Right ventricle myocardium superior (tissue), 1 donor: ENCODE data around the gene ELSPBP1. TPM values are rescaled to one million over a fixed set of nuclear protein-coding genes. Genes with fewer than 3 reads are reported as not detected.
"Not testable (repeated sequence)": the region's sequence is repeated elsewhere in the genome, so short reads cannot be mapped to it uniquely, and the experiment has no call there.

Experiments used
- ATAC-seq: fragments of 200-7000 bp; cut with Tn5 transposase; one replicate; pipeline ENCODE4 v1.9.1; 2020; ENCODE audit warnings: mild to moderate bottlenecking; ENCODE audit not compliant: poor library complexity
- DNase-seq: peaks from one replicate; pipeline ENCODE4 v3.0.0-alpha.2; 2020
- intact Hi-C: fragments of 100-400 bp; cut with DNase I; formaldehyde crosslinking; loops from one replicate; pipeline ENCODE4 v1.11.2; 2022
- total RNA-seq: library from RNA; stranded (reverse); fragmentation: NEBNext Ultra II Directional; extraction: Animal tissue kit (Norgen Biotek cat#: 25700); gene quantifications from one replicate; pipeline ENCODE4 v1.2.1, GENCODE V29; 2021
- donor health status: DM: no; HTN: yes; CAD: no; lungs with severe emphysema.

Gene ELSPBP1
- total RNA-seq, 1 donor from 2014 or later: not detected

DNA sequence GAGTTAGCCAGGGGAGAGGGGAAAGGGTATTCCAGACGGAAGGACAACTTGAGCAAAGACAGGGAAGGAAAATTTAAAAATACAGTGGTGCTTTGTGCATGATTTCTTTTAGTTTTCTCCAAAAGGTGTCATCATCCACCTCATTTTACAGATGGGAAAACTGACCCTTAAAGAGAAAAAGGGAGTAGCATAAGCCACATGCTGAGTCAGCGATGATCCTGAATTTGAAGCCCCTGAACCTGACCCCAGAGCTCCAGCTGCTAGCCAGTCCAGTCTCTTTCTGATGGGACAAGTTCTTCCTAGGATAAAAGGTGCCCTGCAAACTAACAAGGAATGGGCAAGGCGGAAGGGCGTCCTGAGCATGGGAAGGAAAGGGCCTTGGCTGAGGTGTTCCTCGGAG, 39.2 kb downstream of the ELSPBP1 start:
- DNase-seq: no peak
- no peak for ATAC-seq

DNA sequence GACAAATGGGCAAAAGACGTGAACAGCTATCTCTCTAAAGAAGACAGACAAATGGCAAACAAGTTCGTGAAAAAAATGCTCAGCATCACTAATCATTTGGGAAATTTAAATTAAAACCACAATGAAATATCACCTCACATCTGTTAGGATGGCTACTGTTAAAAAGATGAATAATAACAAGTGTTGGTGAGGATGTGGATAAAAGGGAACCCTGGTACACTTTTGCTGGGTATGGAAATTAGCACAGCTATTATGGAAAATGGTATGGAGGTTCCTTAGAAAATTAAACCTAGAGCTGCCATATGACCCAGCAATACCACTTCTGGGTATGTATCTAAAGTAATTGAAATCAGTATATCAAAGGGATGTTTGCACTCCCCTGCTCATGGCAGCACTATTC, 42.3 kb downstream of the ELSPBP1 start:
- ATAC-seq: no peak
- intact Hi-C loops: no loop called here
- DNase-seq: no peak

More for the DNA sequence above, 39.2 kb downstream of the ELSPBP1 start:
- intact Hi-C loops: no loop called here

DNA sequence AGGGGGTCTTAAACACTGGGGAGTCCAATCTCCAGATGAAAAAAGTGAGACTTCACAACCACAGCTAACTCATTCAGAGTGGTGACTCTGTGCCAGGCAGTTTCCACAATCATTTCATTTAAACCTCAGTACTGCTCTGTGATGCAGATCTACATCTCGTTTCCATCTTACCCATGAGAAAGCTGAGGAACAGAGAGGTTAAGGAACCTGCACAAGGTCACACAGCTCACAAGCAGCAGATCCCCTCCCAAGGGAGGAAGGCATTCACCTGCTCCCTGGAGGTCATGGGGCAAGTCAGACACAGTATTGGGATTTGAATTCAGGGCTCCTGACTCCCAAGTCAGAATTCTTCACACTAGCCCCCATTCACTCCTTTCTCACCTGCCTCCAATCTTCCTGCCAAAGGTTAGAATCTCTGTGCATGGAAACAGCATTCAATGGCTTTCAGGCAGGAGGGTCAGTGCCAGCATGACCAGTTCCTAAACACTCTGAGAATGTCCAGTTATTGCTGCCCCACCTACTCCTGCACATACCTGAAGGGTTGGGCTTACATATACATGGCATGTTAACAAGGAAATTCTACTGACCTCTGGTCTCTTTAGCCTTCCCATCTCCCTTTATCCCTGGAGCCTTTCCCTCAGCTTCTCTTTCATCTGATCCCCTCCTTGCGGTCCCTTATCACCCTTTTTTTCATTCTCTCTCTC, 47.6 kb downstream of the ELSPBP1 start:
- intact Hi-C loops: no loop called here
- ATAC-seq (no peak), DNase-seq (no peak)

DNA sequence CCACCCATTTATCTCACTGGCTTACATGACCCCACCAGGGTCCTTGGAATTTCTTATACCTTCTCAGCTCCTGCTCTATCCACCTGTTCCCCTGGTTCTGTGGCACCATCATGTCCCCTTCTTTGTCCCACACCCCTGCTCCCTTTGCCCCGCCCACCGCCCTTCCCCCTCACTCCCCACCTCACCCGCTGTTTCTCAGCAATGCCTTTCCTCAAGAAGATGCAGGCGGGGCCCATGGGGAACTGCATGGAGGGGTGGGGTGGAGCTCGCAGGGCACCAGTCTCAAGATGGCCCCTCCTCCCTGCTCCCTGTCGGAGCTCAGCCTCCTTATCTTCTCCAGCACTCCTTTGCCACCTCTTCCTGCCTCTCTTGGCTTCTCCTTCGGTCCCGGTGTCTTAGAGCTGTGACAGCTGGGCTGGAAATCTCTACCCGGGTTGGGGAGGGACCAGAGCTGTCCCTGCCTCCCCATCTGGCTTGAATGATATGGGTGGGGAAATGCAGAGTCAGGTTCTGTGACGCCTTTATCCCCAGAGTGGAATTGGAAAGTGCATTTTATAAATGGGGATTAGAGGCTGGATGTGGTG, 49.3 kb downstream of the ELSPBP1 start, which contains the start of gene CABP5:
Gene CABP5, minus strand, starts transcription at position 405 of the 584 bp plus-strand sequence. Its CDS starts 157 bp downstream, at position 248.
- intact Hi-C loops: no loop called here
- DNase-seq: no peak
- ATAC-seq: no peak

DNA sequence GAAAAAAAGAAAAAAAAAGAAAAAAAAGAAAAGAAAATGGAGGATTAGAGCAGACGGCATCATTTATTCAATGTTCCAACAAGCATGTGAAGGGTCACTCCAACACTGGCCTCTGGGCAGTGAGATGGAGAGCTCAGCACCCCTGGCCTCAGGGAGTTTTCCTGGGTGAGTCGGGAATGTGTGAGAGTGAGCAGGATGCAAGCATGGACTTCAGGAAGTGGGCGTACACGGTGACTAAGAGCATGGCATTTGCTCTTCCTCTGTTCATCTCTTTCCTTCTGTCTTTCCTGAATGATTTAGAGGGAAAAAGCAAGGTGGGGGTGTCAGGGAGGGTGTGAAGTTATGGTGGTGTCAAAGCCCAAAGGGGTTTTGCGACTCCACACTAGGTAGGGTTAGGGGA, 50.1 kb downstream of the ELSPBP1 start:
- DNase-seq: no peak
- no peak for ATAC-seq
- intact Hi-C loops: no loop called here

DNA sequence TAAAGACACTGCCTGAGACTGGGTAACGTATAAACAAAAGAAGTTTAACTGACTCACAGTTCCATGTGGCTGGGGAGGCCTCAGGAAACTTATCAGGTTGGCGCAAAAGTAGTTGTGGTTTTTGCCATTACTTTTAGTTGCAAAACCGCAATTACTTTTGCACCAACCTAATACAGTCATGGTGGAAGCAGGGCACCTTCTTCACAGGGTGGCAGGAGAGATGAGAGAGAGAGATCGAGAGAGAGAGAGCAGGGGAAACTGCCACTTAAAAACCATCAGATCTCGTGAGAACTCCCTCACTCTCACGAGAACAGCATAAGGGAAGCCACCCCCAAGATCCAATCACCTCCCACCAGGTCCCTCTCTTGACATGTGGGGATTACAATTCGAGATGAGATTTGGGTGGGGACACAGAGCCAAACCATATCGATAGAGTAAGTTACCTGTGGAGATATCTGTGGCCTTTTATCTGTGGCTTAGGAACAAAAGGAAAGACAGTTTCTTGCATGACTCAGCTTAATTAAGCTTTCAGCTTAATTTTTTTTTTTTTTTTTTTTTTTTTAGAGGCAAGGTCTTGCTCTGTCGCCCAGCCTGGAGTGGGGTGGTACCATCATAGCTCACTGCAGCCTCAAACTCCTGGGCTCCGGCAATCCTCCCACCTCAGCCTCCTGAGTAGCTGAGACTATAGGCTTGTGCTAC, 57.1 kb downstream of the ELSPBP1 start:
- intact Hi-C loops: no loop called here
- ATAC-seq: no peak
- no peak for DNase-seq

DNA sequence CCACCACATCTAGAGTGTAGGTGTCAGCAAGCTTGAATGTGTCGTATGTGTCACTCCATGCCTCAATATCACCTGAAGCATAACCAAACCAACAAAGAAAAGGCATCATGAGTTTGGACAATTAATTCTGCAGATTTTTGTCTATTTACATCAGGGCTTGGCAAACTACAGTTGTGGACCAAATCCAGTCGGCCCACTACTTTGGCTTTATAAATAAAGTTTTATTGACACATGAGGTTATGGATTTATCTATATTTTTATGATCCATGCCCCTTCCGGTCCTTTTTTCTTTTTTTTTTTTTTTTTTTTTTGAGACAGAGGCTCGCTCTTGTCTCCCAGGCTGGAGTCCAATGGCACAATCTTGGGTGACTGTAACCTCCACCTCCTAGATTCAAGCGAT, 58.6 kb downstream of the ELSPBP1 start:
- intact Hi-C loops: no loop called here
- ATAC-seq: no peak
- no peak for DNase-seq

DNA sequence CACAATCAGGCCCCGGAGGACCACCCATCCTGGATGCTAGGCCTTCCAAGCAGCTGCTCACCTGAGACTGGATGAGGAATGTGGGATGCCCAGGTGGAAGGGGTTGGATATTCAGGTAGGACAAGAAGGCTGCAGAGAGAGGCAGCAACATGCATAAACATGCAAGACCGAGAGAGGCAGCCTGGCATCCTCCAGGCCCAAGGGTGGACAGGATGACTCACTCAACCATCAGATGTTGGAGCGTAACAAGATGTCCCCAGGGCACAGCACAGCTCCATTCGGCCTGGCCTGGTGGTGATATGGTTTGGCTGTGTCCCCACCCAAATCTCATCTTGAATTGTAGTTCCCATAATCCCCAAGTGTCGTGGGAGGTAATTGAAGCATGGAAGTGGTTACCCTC, 59.4 kb downstream of the ELSPBP1 start:
- no peak for ATAC-seq
- DNase-seq: no peak
- intact Hi-C loops: no loop called here

DNA sequence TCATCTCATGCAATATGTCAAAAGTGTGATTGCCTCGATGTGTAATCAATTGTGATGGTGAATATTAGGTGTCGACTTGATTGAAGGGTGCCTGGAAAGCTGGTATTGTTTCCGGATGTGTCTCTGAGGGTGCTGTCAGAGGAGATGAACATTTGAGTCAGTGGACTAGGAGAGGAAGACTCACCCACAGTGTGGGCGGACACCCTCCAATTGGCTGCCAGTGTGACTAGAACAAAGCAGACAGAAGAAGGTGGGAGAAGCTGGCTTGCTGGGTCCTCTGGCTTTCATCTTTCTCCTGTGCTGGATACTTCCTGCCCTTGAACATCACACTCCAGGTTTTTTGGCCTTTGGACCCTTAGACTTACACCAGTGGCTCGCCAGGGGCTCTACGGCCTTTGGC, 64.9 kb downstream of the ELSPBP1 start:
- intact Hi-C loops: no loop called here
- ATAC-seq: no peak

DNA sequence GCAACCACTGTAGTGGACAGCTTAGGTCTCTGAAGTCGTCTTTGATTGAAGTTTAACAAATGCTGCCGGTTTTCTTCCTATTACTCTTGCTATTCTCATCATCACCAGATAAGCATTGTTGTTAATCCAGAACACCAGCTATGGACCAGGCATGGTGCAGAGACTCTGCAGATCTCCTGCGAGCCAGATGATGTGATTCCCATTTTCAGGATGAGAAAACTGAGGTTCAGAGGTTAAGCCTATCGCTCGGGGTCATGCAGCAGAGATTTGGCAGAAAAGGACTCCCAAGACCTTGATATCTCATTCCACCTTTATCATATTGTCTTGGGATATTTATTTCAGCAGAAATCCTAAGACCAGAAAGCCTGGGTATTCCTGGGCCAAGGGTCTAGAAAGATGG, 65.9 kb downstream of the ELSPBP1 start:
- ATAC-seq (no peak), DNase-seq (no peak)
- intact Hi-C loops: no loop called here

More for the DNA sequence above, 64.9 kb downstream of the ELSPBP1 start:
- DNase-seq: no peak

DNA sequence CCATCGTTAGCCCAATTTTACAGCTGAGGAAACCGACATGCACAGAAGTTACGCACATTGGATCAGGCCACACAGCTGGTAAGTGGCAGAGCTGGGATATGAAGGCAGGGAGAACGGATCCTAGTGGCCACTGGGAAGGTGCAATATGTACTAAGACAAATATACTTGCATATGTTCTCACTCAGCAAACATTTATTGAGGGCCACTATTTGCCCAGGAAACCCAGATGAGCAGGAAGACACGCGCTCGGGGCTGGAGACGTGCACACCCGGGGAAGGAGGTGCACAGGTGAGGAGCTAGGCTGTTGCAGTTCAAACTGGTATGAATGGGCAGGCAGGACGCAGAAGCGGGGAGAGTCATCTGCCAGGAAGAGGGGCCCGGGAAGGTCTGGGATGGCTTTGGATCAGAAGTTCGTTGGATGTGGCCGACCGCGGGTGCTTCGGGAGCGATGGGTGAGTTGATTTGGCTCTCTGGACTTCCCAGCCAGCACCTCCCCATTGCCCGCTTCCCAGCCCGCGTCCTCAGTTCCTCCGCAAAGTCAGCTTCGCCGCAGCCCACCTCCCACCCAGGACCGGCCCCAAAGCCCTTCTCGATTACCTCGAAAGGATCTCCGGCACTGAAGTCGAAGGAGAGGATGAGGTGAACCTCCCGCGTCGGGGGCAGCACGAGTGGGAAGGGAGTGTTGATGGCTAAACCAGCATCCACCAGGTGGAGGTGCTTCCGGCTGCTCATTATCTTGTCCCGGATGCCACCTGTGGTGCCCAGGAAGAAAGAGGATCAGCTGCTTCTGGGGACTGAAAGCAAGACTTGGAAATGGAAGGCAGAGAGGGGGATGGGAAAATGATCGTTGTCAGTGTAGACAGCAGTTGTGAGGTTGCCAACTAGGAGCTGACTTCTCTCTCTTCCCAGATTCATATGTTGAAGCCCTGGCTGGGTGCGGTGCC, 67.2 kb downstream of the ELSPBP1 start:
- ATAC-seq (no peak), DNase-seq (no peak)
- intact Hi-C loops: no loop called here

DNA sequence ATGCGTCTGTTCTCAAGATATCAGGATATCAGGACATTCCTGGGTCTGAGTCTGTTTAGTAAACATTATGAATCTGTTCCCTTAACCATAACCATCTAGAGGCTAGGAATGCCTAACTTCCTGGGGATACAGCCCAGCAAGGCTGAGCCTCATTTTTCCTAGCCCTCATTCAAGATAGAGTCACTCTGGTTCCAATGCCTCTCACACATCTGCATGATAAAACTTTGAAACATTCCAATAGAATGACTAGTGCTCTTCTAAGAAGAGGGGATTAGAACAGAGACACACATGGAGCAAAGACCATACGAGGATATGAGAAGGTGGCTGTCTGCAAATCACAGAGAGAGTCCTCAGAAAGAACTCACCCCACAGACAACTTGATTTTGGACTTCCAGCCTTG, 70.1 kb downstream of the ELSPBP1 start:
- intact Hi-C loops: no loop called here
- ATAC-seq (no peak), DNase-seq (no peak)

DNA sequence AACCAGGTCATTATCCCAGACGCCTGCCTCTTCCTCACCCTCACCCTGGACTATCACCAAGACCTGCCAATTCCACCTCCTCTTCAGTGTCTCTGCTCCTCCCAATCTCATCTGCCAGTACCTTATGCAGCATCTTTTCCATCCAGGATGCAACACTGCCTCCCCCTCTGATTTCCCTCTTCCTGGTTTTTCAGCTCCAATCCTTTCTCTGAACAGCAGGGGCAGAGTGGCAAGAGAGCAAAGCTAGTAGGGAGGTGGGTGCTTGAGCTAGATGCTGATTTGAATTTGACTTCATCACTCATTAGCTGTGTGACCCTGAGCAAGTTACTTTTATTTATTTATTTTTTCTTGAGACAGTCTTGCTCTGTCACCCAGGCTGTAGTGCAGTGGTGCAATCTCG, 75.0 kb downstream of the ELSPBP1 start:
- intact Hi-C loops: no loop called here
- DNase-seq (no peak), ATAC-seq (no peak)

DNA sequence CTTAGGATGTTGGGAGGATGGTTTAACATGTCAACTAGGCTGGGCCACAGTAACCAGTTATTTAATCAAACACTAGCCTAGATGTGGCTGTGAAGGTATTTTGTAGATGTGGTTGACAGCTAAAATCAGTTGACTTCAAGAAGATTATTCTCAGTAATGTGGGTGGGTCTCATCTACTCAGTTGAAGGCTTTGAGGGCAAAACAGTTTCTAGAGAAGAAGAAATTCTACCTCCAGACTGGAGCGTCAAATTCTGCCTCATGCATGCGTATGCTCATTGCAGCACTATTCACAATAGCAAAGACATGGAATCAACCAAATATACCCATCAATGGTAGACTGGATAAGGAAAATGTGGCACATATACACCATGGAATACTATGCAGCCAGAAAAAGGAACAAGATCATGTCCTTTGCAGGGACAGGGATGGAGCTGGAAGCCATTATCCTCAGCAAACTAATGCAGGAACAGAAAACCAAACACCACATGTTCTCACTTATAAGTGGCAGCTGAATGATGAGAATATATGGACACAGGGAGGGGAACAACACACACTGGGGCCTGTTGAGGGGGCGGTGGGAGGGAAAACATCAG, 75.8 kb downstream of the ELSPBP1 start:
- DNase-seq, intact Hi-C loops, ATAC-seq: not testable (repeated sequence)

Other genes starting within 250 kb of the ELSPBP1 start
- 153 TPM for gene NOP53, start 249.1 kb upstream of the ELSPBP1 start, total RNA-seq
- gene SELENOW, start 215.9 kb upstream of the ELSPBP1 start, total RNA-seq: 1,241 TPM
- not detected for gene TPRX1, start 190.1 kb upstream of the ELSPBP1 start, total RNA-seq
- gene CRX, start 172.7 kb upstream of the ELSPBP1 start, total RNA-seq: not detected
- gene TPRX2, start 135.4 kb upstream of the ELSPBP1 start, total RNA-seq: not detected
- not detected for gene SULT2A1, start 108.3 kb upstream of the ELSPBP1 start, total RNA-seq
- not detected for gene BSPH1, start 2.5 kb upstream of the ELSPBP1 start, total RNA-seq
- gene CABP5, start 49.4 kb downstream of the ELSPBP1 start, total RNA-seq: not detected
- 38.6 TPM for gene PLA2G4C, start 116.2 kb downstream of the ELSPBP1 start, total RNA-seq
- 2.4 TPM for gene LIG1, start 175.7 kb downstream of the ELSPBP1 start, total RNA-seq
- gene ZSWIM9, start 176.0 kb downstream of the ELSPBP1 start, total RNA-seq: 6.9 TPM